OCI-LY7 (cell line): Measurements from ENCODE around the gene RASSF4. TPM values are rescaled to one million over a fixed set of nuclear protein-coding genes. Genes with fewer than 3 reads are reported as not detected.

Experiments used
- BruUV-seq: library from RNA; stranded (reverse); fragments of 400-500 nt; replicated peaks from 2 replicates; lab custom pipeline; 2021; lab: Mats Ljungman, UMichigan
- CTCF ChIA-PET: fragments of 300-600 bp; sonication (Branson Sonifier 250); formaldehyde crosslinking; loops from one replicate; lab custom pipeline; 2022; ENCODE audit warnings: antibody characterized with exemption; ENCODE audit not compliant: unreplicated experiment; lab: Charles Lee
- POLR2A ChIA-PET: fragments of 300-600 bp; sonication (Branson Sonifier 250); formaldehyde crosslinking; loops from one replicate; lab custom pipeline; 2022; ENCODE audit warnings: antibody characterized with exemption; lab: Charles Lee
- DNase-seq: peaks from one replicate; pipeline ENCODE4 v3.0.0-alpha.2; 2015; ENCODE audit warnings: low spot score
- H2AFZ ChIP-seq: fragments of 200-600 bp; sonication (generic), shearing (Covaris generic); 2 replicates; pipeline ENCODE4 v1.6.1; 2014; ENCODE audit warnings: mild to moderate bottlenecking, antibody characterized with exemption, low read length, moderate library complexity
- H3K27ac ChIP-seq: fragments of 200-600 bp; sonication (generic); 2 replicates; pipeline ENCODE4 v1.5.1; 2014; ENCODE audit warnings: mixed run types, low read depth, mild to moderate bottlenecking, moderate library complexity, low read length, inconsistent platforms; ENCODE audit not compliant: poor library complexity, severe bottlenecking
- H3K36me3 ChIP-seq: fragments of 200-600 bp; sonication (generic); 2 replicates; pipeline ENCODE4 v1.6.1; 2014; ENCODE audit warnings: mild to moderate bottlenecking, antibody characterized with exemption, low read length, moderate library complexity, mixed read lengths; ENCODE audit not compliant: insufficient read depth
- H3K4me1 ChIP-seq: fragments of 200-600 bp; sonication (generic); 2 replicates; pipeline ENCODE4 v1.5.1; 2014; ENCODE audit warnings: mild to moderate bottlenecking, low read length; ENCODE audit not compliant: insufficient read depth, poor library complexity, severe bottlenecking
- H3K4me2 ChIP-seq: fragments of 200-600 bp; sonication (generic); 2 replicates; pipeline ENCODE4 v1.6.1; 2014; ENCODE audit warnings: mild to moderate bottlenecking, low read length
- H3K4me3 ChIP-seq: fragments of 200-600 bp; sonication (generic); 2 replicates; pipeline ENCODE4 v1.5.1; 2014; ENCODE audit warnings: mild to moderate bottlenecking, low read depth, low read length; ENCODE audit not compliant: poor library complexity, severe bottlenecking
- H3K79me2 ChIP-seq: fragments of 200-600 bp; sonication (generic); 2 replicates; pipeline ENCODE4 v1.6.1; 2016; ENCODE audit warnings: low read depth, mild to moderate bottlenecking, low read length, moderate library complexity, mixed read lengths; ENCODE audit not compliant: insufficient read depth
- H3K9me2 ChIP-seq: fragments of 200-600 bp; sonication (generic); 2 replicates; pipeline ENCODE4 v1.6.1; 2016; ENCODE audit warnings: mild to moderate bottlenecking, low read length, mixed read lengths; ENCODE audit not compliant: insufficient read depth
- H3K9me3 ChIP-seq: fragments of 200-600 bp; sonication (generic); 2 replicates; pipeline ENCODE4 v1.6.1; 2014; ENCODE audit warnings: mild to moderate bottlenecking, mixed run types, low read length, mixed read lengths
- H4K20me1 ChIP-seq: fragments of 200-600 bp; sonication (generic); 2 replicates; pipeline ENCODE4 v1.6.1; 2014; ENCODE audit warnings: mild to moderate bottlenecking, antibody characterized with exemption, low read length, moderate library complexity, mixed read lengths; ENCODE audit not compliant: insufficient read depth
- EZH2phosphoT487 ChIP-seq: fragments of 200-600 bp; sonication (generic); IDR thresholded peaks from 2 replicates; pipeline ENCODE4 v1.6.1; 2018; ENCODE audit warnings: low read depth, borderline replicate concordance, mild to moderate bottlenecking, mixed run types, antibody characterized with exemption, low read length, moderate library complexity, mixed read lengths
- intact Hi-C: fragments of 100-400 bp; cut with micrococcal nuclease; formaldehyde crosslinking; loops from one replicate; pipeline ENCODE4 v1.10.0; 2022; ENCODE audit not compliant: unreplicated experiment
- total RNA-seq, 2 experiments: library from RNA; depleted of rRNA in 1 of 2; stranded (reverse); fragments of >200 nt in 1 of 2; shearing (Covaris generic) in 1 of 2; gene quantifications; 2 replicates each; pipeline ENCODE4 v1.2.3, GENCODE V29; 2014 to 2022
- TF ChIP-seq, protein P1 (sequence below): fragments of 200-600 bp; sonication (generic); conservative IDR thresholded peaks from 2 replicates; pipeline ENCODE4 v1.5.1; 2014; ENCODE audit warnings: mild to moderate bottlenecking, antibody characterized with exemption, low read length, moderate library complexity, mixed read lengths

RASSF4 gene
- total RNA-seq, 2 experiments from 2014 or later = 2.6 to 5.3 TPM

DNA sequence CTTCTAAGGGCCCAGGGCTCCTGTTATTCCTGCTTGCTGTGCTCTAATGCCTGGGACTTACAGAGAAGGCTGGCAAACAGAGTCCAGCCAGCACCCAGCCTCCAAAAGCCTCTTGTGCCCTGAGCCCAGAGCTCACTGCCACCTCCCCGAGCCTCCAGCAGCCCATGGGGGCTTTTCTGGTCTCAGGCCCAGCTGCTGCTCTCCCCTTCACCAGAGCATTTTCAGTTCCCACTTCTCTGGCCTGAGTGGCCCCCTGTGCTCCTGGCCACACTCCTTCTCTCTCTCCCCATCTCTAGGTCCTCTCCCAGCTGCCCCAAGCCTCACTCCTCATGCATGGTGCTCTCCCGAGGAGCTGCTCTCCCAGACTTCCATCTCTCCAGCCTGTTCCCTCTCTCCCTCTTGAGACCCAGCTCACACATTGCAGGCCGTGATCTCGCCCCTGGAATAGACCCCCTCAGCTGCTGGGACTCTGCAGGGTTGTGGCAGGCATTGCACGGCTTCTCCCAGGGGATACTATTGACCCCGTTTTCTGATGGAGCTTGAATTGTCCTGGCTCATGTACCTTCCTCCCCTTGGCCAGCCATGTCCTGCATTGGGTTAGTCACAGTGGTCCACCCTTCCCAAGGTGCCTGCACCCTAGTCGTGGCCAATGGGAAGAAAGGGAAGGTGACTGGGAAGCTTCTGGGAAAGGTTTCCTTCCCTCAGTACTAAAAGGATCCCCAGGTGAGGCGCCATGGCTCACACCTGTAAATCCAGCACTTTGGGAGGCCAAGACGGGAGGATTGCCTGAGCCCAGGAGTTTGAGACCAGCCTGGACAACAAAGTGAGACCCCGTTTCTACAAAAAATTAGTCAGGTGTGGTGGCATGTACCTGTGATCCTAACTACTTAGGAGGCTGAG lies 9.0 kb upstream of the RASSF4 start:
- POLR2A ChIA-PET = interaction anchor here (1.1 kb wide), 1 partner anchor 8 kb away, joined by 5 read pairs; the partner anchor contains the start of gene RASSF4
- H3K27ac ChIP-seq = no peak overlapping the region
- peaks cover 16% of the 10 kb centered on the region for H3K4me1 ChIP-seq
- no peaks in the 10 kb centered on the region for H3K36me3 ChIP-seq
- no peaks in the 10 kb centered on the region for H3K9me2 ChIP-seq
- no peak overlapping the region for H2AFZ ChIP-seq
- no peak for TF ChIP-seq EZH2phosphoT487
- TF ChIP-seq, protein P1, sequence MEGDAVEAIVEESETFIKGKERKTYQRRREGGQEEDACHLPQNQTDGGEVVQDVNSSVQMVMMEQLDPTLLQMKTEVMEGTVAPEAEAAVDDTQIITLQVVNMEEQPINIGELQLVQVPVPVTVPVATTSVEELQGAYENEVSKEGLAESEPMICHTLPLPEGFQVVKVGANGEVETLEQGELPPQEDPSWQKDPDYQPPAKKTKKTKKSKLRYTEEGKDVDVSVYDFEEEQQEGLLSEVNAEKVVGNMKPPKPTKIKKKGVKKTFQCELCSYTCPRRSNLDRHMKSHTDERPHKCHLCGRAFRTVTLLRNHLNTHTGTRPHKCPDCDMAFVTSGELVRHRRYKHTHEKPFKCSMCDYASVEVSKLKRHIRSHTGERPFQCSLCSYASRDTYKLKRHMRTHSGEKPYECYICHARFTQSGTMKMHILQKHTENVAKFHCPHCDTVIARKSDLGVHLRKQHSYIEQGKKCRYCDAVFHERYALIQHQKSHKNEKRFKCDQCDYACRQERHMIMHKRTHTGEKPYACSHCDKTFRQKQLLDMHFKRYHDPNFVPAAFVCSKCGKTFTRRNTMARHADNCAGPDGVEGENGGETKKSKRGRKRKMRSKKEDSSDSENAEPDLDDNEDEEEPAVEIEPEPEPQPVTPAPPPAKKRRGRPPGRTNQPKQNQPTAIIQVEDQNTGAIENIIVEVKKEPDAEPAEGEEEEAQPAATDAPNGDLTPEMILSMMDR = no peak
- H4K20me1 ChIP-seq = no peaks in the 10 kb centered on the region
- no peak for DNase-seq
- no TSS peak for BruUV-seq
- H3K4me2 ChIP-seq = no peak overlapping the region
- CTCF ChIA-PET = no interaction called here
- no peak overlapping the region for H3K4me3 ChIP-seq
- H3K79me2 ChIP-seq = no peaks in the 10 kb centered on the region
- intact Hi-C loops = no loop called here
- no peaks in the 10 kb centered on the region for H3K9me3 ChIP-seq

DNA sequence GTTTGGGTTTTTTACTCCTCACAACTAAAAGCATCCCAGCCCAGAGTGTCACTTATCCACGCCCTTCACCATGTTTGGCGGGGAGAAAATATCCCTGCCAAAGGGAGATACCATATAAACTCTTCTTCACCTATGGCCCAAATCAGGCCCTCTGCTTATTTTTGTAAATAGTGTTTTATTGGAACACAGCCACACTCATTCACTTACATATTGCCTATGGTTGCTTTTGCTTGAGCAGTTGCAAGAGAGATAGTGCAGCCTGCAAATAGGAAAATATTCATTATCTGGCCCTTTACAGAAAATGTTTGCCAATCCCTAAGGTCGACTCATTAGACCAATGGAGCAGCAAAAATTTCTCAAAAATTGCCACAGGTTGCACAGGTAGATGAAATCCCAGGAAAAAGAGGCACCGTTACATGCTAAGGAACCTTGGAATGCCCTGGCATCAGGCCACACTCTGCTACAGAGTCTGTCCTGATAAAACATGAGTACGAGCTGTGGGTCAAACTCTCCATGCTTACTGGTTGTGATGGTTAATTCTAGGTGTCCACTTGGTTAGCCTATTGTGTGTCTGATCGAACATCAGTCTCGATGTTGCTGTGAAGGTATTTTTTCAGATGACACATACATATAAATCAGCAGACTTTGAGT lies 7.9 kb upstream of the RASSF4 start:
- CTCF ChIA-PET = no interaction called here
- no peak overlapping the region for H3K27ac ChIP-seq
- no peak overlapping the region for H3K4me3 ChIP-seq
- H4K20me1 ChIP-seq = no peaks in the 10 kb centered on the region
- BruUV-seq = no TSS peak
- POLR2A ChIA-PET = interaction anchor here (0.8 kb wide), 2 partner anchors 11 to 12 kb away, joined by 3 read pairs; no protein-coding TSS in a partner anchor
- no peak overlapping the region for H3K4me2 ChIP-seq
- no peaks in the 10 kb centered on the region for H3K9me2 ChIP-seq
- no peaks in the 10 kb centered on the region for H3K9me3 ChIP-seq
- no peak overlapping the region for H2AFZ ChIP-seq
- TF ChIP-seq, protein P1 = no peak
- TF ChIP-seq EZH2phosphoT487 = no peak
- no peaks in the 10 kb centered on the region for H3K79me2 ChIP-seq
- no peaks in the 10 kb centered on the region for H3K36me3 ChIP-seq
- H3K4me1 ChIP-seq = peaks cover 16% of the 10 kb centered on the region
- intact Hi-C loops = no loop called here
- no peak for DNase-seq
